Psoas muscle (tissue), 8 donors: ENCODE measurements around the gene OR56A1. TPM values are rescaled to one million over a fixed set of nuclear protein-coding genes. Genes with fewer than 3 reads are reported as not detected.
"Not testable (repeated sequence)": the region's sequence is repeated elsewhere in the genome, so short reads cannot be mapped to it uniquely, and the experiment has no call there.

ENCODE experiments used
- ATAC-seq, 4 donors: fragments of 200-7000 bp; cut with Tn5 transposase; one replicate each; pipeline ENCODE4 v1.9.1; 2020; ENCODE audit warnings: moderate library complexity in 3 of 4, mild to moderate bottlenecking in 2 of 4
- DNase-seq, 2 donors: peaks; one replicate each; pipeline ENCODE4 v3.0.0-alpha.2; 2020
- H3K27ac ChIP-seq: fragments of 200-600 bp; one replicate; pipeline ENCODE4 v1.8.0; 2022
- H3K27me3 ChIP-seq, 3 donors: fragments of 200-600 bp in 1 of 3; one replicate each; pipeline versions ENCODE4 v1.6.1 to v1.8.0; 2013 to 2022; ENCODE audit warnings: low read length in 2 of 3, mild to moderate bottlenecking in 2 of 3, moderate library complexity in 1 of 3; ENCODE audit not compliant: insufficient read depth in 3 of 3
- H3K36me3 ChIP-seq, 2 donors: fragments of 200-600 bp in 1 of 2; one replicate each; pipeline versions ENCODE4 v1.6.1 to v1.8.0; 2013 to 2022; ENCODE audit warnings: low read depth in 1 of 2, mild to moderate bottlenecking in 1 of 2, moderate library complexity in 1 of 2; ENCODE audit not compliant: insufficient read depth in 1 of 2
- H3K4me1 ChIP-seq: fragments of 200-600 bp; one replicate; pipeline ENCODE4 v1.8.0; 2022
- H3K4me3 ChIP-seq: fragments of 200-600 bp; one replicate; pipeline ENCODE4 v1.8.0; 2022; ENCODE audit warnings: mild to moderate bottlenecking
- H3K9me3 ChIP-seq: fragments of 200-600 bp; one replicate; pipeline ENCODE4 v1.8.0; 2022
- WGBS, 3 donors: extraction: QIAGEN DNeasy Blood & Tissue Kit; methylation state at CpG; one replicate each; pipeline versions ENCODE4 v1.1.6 to v1.1.7; 2013; 5-methylcytosine and 5-hydroxymethylcytosine counted together
- intact Hi-C, 2 donors: fragments of 100-400 bp; cut with DNase I; formaldehyde crosslinking; loops; one replicate each; pipeline versions ENCODE4 v1.11.0 to v1.14.2; 2022
- long read RNA-seq, 2 donors: library from polyadenylated mRNA; unstranded; transcript quantifications; one replicate each; pipeline ENCODE4 v2.0.0, GENCODE V29; 2021
- polyA plus RNA-seq, 3 donors: library from polyadenylated mRNA; stranded (reverse); fragments of 200-250 nt; gene quantifications; one replicate each; pipeline ENCODE4 v1.2.3, GENCODE V29; 2013
- total RNA-seq, 4 donors: library from RNA; stranded (reverse); fragmentation: NEBNext Ultra II Directional in 2 of 4; extraction: Animal tissue kit (Norgen Biotek cat#: 25700) in 2 of 4; gene quantifications; one replicate each; pipeline versions ENCODE4 v1.2.1 to v1.2.4, GENCODE V29; 2021 to 2023
- TF ChIP-seq, protein P1 (sequence below): fragments of 200-600 bp; IDR thresholded peaks from one replicate; pipeline ENCODE4 v1.8.0; 2022; ENCODE audit warnings: antibody characterized with exemption
- donor health status: healthy with polysubstance abuse.
- donor health status: DM: no; HTN: no; CAD: no; lungs with moderate emphysema.
- donor health status: Bipolar disorder and iron deficiency.
- donor health status: healthy.
- donor health status: DM: yes; HTN: yes; CAD: no.
- donor health status: DM: no; HTN: no; CAD: no.
- donor health status: DM: no; HTN: no; CAD: no.
- donor health status: DM: yes; HTN: yes; CAD: no.

Gene OR56A1, protein sequence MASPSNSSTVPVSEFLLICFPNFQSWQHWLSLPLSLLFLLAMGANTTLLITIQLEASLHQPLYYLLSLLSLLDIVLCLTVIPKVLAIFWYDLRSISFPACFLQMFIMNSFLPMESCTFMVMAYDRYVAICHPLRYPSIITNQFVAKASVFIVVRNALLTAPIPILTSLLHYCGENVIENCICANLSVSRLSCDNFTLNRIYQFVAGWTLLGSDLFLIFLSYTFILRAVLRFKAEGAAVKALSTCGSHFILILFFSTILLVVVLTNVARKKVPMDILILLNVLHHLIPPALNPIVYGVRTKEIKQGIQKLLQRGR
- total RNA-seq = not detected
- polyA plus RNA-seq = not detected
- long read RNA-seq, donor 1 = 0 reads
- long read RNA-seq, donor 2 = 0 reads

GRCh38 chr11:6030708-6031405, at the start of gene OR56A1:
TSS of gene OR56A1 (minus strand) at chr11:6030758. CDS start at chr11:6027692, 3,066 bp downstream.
- H3K27me3 ChIP-seq = peaks cover 0 to 20% (median 0%) of the 10 kb centered on the region in 3 donors

DNA sequence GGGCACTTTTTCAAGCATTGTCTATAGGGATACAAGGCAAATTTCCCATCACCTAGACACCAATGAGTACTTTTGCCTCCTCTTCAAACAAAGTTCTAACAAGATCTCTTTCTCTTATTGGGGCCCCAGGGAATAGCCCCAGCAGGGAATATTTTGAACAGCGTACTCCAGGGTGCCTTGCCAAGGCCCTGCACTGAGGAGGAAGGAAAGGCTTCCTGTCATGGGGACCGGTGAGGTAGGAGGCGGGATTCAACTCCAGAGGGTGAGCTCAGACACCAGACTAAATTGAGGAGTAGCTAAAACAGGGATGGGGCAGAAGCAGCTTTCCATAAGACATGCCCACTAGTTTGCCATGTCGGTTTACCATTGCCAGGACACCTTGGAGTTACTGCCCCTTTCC, 48.9 kb upstream of the OR56A1 start:
- WGBS, 3 donors = 56 to 64% (median 61%) methylated on average over 4 of the region's 4 CpGs
- Histone ChIP-seq H3K27ac (no peak overlapping the region), H3K9me3 (peaks cover 5% of the 10 kb centered on the region), H3K4me1 (no peaks in the 10 kb centered on the region), H3K36me3 (no peaks in the 10 kb centered on the region), H3K27me3 (no peaks in the 10 kb centered on the region), H3K4me3 (no peak overlapping the region)
- intact Hi-C loops = no loop called here
- TF ChIP-seq, protein P1, sequence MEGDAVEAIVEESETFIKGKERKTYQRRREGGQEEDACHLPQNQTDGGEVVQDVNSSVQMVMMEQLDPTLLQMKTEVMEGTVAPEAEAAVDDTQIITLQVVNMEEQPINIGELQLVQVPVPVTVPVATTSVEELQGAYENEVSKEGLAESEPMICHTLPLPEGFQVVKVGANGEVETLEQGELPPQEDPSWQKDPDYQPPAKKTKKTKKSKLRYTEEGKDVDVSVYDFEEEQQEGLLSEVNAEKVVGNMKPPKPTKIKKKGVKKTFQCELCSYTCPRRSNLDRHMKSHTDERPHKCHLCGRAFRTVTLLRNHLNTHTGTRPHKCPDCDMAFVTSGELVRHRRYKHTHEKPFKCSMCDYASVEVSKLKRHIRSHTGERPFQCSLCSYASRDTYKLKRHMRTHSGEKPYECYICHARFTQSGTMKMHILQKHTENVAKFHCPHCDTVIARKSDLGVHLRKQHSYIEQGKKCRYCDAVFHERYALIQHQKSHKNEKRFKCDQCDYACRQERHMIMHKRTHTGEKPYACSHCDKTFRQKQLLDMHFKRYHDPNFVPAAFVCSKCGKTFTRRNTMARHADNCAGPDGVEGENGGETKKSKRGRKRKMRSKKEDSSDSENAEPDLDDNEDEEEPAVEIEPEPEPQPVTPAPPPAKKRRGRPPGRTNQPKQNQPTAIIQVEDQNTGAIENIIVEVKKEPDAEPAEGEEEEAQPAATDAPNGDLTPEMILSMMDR = no peak
- DNase-seq (no peak), ATAC-seq (no peak)

More at GRCh38 chr11:6030708-6031405, at the start of gene OR56A1:
- no peaks in the 10 kb centered on the region for H3K36me3 ChIP-seq
- DNase-seq (no peak), ATAC-seq (no peak)
- TF ChIP-seq, protein P1 = no peak
- H3K9me3 ChIP-seq = no peaks in the 10 kb centered on the region
- WGBS, 3 donors = 83 to 97% (median 84%) methylated on average over 1 of the region's 1 CpG
- no peak within 1 kb of the TSS for H3K27ac ChIP-seq
- H3K4me3 ChIP-seq = no peak within 1 kb of the TSS
- H3K4me1 ChIP-seq = no peaks in the 10 kb centered on the region
- intact Hi-C loops = no loop called here

DNA sequence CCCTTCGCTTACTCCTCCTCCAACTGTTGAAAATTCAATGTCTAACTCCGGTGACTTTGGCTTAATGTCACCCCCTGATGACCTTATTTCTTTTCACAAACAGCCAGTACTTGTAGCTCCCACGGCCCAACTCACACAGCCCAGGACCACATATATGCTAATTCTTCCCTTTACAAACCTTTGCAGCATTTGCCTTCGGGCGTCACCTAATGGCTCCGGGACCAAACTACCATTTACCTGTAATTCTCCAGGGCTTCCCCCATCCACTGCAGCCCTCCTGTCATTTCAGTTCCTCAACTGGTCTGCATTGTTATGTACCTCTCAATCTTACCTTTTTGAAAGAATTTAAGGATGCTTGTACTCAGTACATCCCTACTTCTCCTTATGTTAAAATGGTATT, 47.2 kb upstream of the OR56A1 start:
- WGBS, 3 donors = 89 to 92% (median 90%) methylated on average over 6 of the region's 6 CpGs

DNA sequence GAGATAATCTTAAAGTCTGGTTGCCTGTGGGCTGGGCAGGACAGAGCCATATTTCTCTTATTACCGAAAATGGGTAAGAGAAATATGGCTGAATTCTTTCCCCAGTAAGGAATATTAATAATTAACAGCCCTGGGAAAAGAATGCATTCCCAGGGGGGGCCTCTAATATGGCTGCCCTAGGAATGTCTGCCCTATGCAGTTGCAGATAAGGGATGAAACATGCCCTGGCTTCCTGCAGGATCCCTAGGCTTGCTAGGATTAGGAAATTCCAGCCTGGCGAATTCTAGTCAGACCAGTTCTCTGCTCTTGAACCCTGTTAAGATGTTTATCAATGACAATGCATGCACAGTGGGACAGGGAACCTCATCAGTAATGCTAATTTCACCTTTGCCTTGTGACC, 45.9 kb upstream of the OR56A1 start:
- DNase-seq, H3K27ac ChIP-seq, intact Hi-C loops, H3K36me3 ChIP-seq, H3K9me3 ChIP-seq, H3K4me1 ChIP-seq, ATAC-seq, H3K4me3 ChIP-seq, H3K27me3 ChIP-seq: not testable (repeated sequence)
- 79 to 83% (median 80%) methylated on average over 2 of the region's 2 CpGs for WGBS, 3 donors

More for the DNA sequence above, 47.2 kb upstream of the OR56A1 start:
- no peak overlapping the region for H3K27ac ChIP-seq
- H3K4me3 ChIP-seq = no peak overlapping the region
- intact Hi-C loops = no loop called here
- ATAC-seq (no peak), DNase-seq (no peak)
- TF ChIP-seq, protein P1 = no peak
- peaks cover 2% of the 10 kb centered on the region for H3K9me3 ChIP-seq
- no peaks in the 10 kb centered on the region for H3K4me1 ChIP-seq
- no peaks in the 10 kb centered on the region for H3K27me3 ChIP-seq
- no peaks in the 10 kb centered on the region for H3K36me3 ChIP-seq

GRCh38 chr11:6067502-6067901, 36.9 kb upstream of the OR56A1 start:
- no peak for DNase-seq
- WGBS, 3 donors = 63 to 77% (median 69%) methylated on average over 4 of the region's 4 CpGs
- intact Hi-C loops = no loop called here

More at GRCh38 chr11:6067502-6067901, 36.9 kb upstream of the OR56A1 start:
- no peaks in the 10 kb centered on the region for H3K4me1 ChIP-seq
- H3K27ac ChIP-seq = no peak overlapping the region
- H3K9me3 ChIP-seq = no peaks in the 10 kb centered on the region
- no peak overlapping the region for H3K4me3 ChIP-seq
- H3K27me3 ChIP-seq = no peaks in the 10 kb centered on the region
- no peaks in the 10 kb centered on the region for H3K36me3 ChIP-seq
- TF ChIP-seq, protein P1 = no peak
- no peak for ATAC-seq
